ENCODE data around the gene RALGDS. TPM values are rescaled to one million over a fixed set of nuclear protein-coding genes. Genes with fewer than 3 reads are reported as not detected.

RALGDS gene
- total RNA-seq, 1 experiment from 2014 or later: 24.8 TPM

DNA sequence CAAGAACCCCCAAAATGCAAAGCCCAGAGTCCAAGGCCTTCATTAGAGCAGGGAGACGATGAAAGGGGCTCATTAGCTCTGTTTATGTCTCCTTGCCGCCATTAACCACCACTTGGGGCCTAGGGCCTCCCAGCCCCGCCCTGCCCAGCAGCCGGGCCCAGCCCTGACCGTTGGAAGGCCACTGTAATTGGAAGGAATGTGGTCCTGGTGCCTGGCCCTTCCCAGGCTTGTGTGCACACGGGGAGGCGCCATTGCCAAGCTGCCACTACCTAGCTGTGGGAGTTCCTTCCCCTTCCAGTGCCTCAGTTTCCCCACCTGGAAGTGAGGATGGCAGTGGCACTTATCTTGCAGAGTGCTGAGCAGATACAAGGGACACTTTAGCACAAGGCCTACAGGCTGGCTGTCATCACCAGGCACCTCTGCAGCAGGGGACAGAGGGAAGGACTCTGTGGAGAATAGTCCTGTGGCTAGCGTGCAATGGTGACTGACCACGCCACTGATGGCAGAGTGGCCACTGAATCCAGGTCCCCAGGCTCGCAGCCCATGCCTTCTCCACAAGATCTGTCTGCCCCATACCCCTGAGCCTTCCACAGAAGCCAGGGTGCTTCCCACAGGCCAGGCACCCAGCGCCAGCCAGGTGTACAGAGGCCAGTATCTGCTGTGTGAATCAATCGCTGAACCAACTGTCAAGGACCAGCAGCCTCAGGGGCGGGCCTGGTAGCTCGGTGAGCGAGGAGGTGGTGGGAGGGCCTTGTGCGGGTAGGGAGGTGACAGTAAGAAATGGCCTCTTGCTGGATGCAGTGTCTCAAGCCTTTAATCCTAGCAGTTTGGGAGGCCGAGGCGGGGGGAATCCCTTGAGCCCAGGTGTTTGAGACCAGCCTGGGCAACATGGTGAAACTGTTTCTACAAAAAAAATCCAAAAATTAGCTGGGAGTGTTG lies 21.9 kb upstream of the RALGDS start:
- no peaks in the 10 kb centered on the region for H3K27me3 ChIP-seq (ENCODE audit: insufficient read depth, low read depth)
- H3K9me3 ChIP-seq (ENCODE audit: insufficient read depth, low read depth): no peaks in the 10 kb centered on the region
- no peak overlapping the region for H3K4me3 ChIP-seq
- H3K79me2 ChIP-seq (ENCODE audit: low read depth): peaks cover 36% of the 10 kb centered on the region
- H2AFZ ChIP-seq: no peak overlapping the region
- no peaks in the 10 kb centered on the region for H3K36me3 ChIP-seq (ENCODE audit: low read depth)
- peaks cover 27% of the 10 kb centered on the region for H3K4me1 ChIP-seq (replicated peaks; ENCODE audit: insufficient read depth)
- CTCF ChIA-PET: interaction anchor here (1.9 to 2.5 kb wide), 2 partner anchors 28 to 40 kb away, joined by 15 to 36 read pairs; no protein-coding TSS in a partner anchor
- no TSS peak for BruUV-seq (replicated peaks)
- no peak for TF ChIP-seq CTCF (conservative IDR thresholded peaks at IDR 0.05)
- TF ChIP-seq EZH2 (IDR thresholded peaks at IDR 0.05; ENCODE audit: low read depth): no peak
- peaks cover 33% of the 10 kb centered on the region for H4K20me1 ChIP-seq (ENCODE audit: insufficient read depth)
- DNase-seq: no peak
- no peak overlapping the region for H3K27ac ChIP-seq
- peaks cover 8% of the 10 kb centered on the region; the same call in 1 of the 2 replicates for H3F3A ChIP-seq (ENCODE audit: insufficient read depth, low read depth)
- H3K9me2 ChIP-seq (ENCODE audit: insufficient read depth): no peaks in the 10 kb centered on the region
- no peak overlapping the region for H3K4me2 ChIP-seq
- intact Hi-C loops (cut with micrococcal nuclease; ENCODE audit: unreplicated experiment): no loop called here
- POLR2A ChIA-PET (ENCODE audit: unreplicated experiment): interaction anchor here (0.6 to 0.7 kb wide), 2 partner anchors 22 to 113 kb away, joined by 3 to 4 read pairs; no protein-coding TSS in a partner anchor

DNA sequence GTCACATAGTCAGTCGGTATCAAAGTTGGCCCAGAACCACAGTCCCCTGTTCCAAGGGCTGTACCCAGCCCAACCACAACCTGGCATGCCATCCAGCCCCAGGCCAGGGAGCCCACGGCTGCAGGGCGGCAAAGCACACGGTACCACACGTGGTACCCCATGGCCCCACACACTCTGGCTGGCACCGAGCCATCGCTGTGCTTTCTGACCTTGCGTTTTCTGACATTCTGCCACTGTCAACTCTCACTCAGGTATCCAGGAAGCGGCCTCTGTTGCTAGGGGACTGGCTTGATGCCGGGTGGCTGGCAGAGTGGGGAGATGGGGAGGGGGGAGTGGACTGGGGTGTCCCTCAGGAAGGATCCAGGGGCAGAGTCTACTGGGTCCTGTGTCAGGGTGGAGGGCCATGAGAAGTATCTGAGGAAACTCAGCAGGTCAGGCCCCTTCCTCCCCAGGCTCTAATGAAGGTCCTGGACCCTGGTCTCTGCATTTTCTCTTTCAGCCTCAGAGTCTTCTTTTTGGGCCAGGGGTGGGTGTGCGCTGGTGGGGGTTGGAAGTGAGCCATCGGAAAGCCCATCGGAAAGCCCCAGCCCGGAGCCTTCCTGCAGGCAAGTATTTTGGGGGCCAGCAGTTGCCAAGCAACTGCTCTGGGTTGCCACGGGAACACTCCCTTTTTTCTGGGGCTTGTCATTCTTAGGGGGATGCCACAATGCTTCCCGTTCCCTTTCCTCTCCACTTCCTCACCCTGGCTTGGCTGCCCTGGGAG lies 21.0 kb upstream of the RALGDS start:
- Histone ChIP-seq H3K27me3 (ENCODE audit: insufficient read depth, low read depth) (no peaks in the 10 kb centered on the region), H3K4me3 (no peak overlapping the region), H3K79me2 (ENCODE audit: low read depth) (peaks cover 32% of the 10 kb centered on the region), H3K36me3 (ENCODE audit: low read depth) (no peaks in the 10 kb centered on the region), H2AFZ (no peak overlapping the region), H3K9me3 (ENCODE audit: insufficient read depth, low read depth) (no peaks in the 10 kb centered on the region), H3K27ac (no peak overlapping the region), H3K4me2 (no peak overlapping the region), H4K20me1 (ENCODE audit: insufficient read depth) (peaks cover 29% of the 10 kb centered on the region), H3K9me2 (ENCODE audit: insufficient read depth) (no peaks in the 10 kb centered on the region), H3K4me1 (replicated peaks; ENCODE audit: insufficient read depth) (peaks cover 17% of the 10 kb centered on the region), H3F3A (ENCODE audit: insufficient read depth, low read depth) (peaks cover 5% of the 10 kb centered on the region; the same call in 1 of the 2 replicates)
- DNase-seq: no peak
- BruUV-seq (replicated peaks): no TSS peak
- TF ChIP-seq EZH2 (IDR thresholded peaks at IDR 0.05; ENCODE audit: low read depth): no peak
- ChIA-PET POLR2A (ENCODE audit: unreplicated experiment) (interaction anchor here (0.6 kb wide), 1 partner anchor 1187 kb away, joined by 3 read pairs; no protein-coding TSS in a partner anchor), CTCF (no interaction called here)
- intact Hi-C loops (cut with micrococcal nuclease; ENCODE audit: unreplicated experiment): no loop called here

GRCh38 chr9:133140606-133141005 lies 19.6 kb upstream of the RALGDS start:
- Histone ChIP-seq H2AFZ (no peak overlapping the region), H3K79me2 (ENCODE audit: low read depth) (peaks cover 19% of the 10 kb centered on the region), H3K4me2 (no peak overlapping the region), H3F3A (ENCODE audit: insufficient read depth, low read depth) (peaks cover 15% of the 10 kb centered on the region), H3K9me2 (ENCODE audit: insufficient read depth) (no peaks in the 10 kb centered on the region), H3K27me3 (ENCODE audit: insufficient read depth, low read depth) (no peaks in the 10 kb centered on the region), H4K20me1 (ENCODE audit: insufficient read depth) (peaks cover 20% of the 10 kb centered on the region), H3K36me3 (ENCODE audit: low read depth) (no peaks in the 10 kb centered on the region), H3K4me3 (no peak overlapping the region), H3K4me1 (replicated peaks; ENCODE audit: insufficient read depth) (peaks cover 27% of the 10 kb centered on the region), H3K9me3 (ENCODE audit: insufficient read depth, low read depth) (no peaks in the 10 kb centered on the region), H3K27ac (no peak overlapping the region)
- TF ChIP-seq EZH2 (IDR thresholded peaks at IDR 0.05; ENCODE audit: low read depth) (no peak), CTCF (conservative IDR thresholded peaks at IDR 0.05) (no peak)
- BruUV-seq (replicated peaks): no TSS peak
- CTCF ChIA-PET: interaction anchor here (0.6 kb wide), 1 partner anchor 32 kb away, joined by 11 read pairs; no protein-coding TSS in a partner anchor
- DNase-seq: no peak
- POLR2A ChIA-PET (ENCODE audit: unreplicated experiment): no interaction called here
- intact Hi-C loops (cut with micrococcal nuclease; ENCODE audit: unreplicated experiment): no loop called here

All from PC-9 (cell line).